T-helper 1 cell treated with Interleukin-12 subunit alpha and Interleukin-12 subunit beta and Interleukin-4 antibody, amounts not matched to agents 30 μg/mL and 1 μg/mL, for 36 hours (primary cell): Measurements from ENCODE around the gene NTF4.
"Not testable (repeated sequence)": the region's sequence is repeated elsewhere in the genome, so short reads cannot be mapped to it uniquely, and the experiment has no call there.

Experiments
- H3K27ac Mint-ChIP-seq: one replicate; pipeline ENCODE4 v1.8.0; 2021; ENCODE audit warnings: mild to moderate bottlenecking, mixed read lengths
- H3K27me3 Mint-ChIP-seq: one replicate; pipeline ENCODE4 v1.8.0; 2021; ENCODE audit warnings: low read depth, mixed read lengths
- H3K36me3 Mint-ChIP-seq: one replicate; pipeline ENCODE4 v1.8.0; 2021; ENCODE audit warnings: low read depth, mixed read lengths
- H3K4me1 Mint-ChIP-seq: one replicate; pipeline ENCODE4 v1.8.0; 2021; ENCODE audit warnings: low read depth, mixed read lengths
- H3K4me3 Mint-ChIP-seq: one replicate; pipeline ENCODE4 v1.8.0; 2021; ENCODE audit warnings: mild to moderate bottlenecking, moderate library complexity, mixed read lengths
- H3K9me3 Mint-ChIP-seq: one replicate; pipeline ENCODE4 v1.8.0; 2021; ENCODE audit warnings: mixed read lengths

Gene NTF4

GRCh38 chr19:49028686-49029085 is 35.9 kb downstream of the NTF4 start:
- H3K27me3 Mint-ChIP-seq, H3K9me3 Mint-ChIP-seq, H3K4me3 Mint-ChIP-seq, H3K36me3 Mint-ChIP-seq, H3K4me1 Mint-ChIP-seq, H3K27ac Mint-ChIP-seq: not testable (repeated sequence)

GRCh38 chr19:49025599-49025998 is 39.0 kb downstream of the NTF4 start:
- H3K4me1 Mint-ChIP-seq, H3K9me3 Mint-ChIP-seq, H3K27ac Mint-ChIP-seq, H3K36me3 Mint-ChIP-seq, H3K27me3 Mint-ChIP-seq, H3K4me3 Mint-ChIP-seq: not testable (repeated sequence)

- H3K4me3 Mint-ChIP-seq, H3K4me1 Mint-ChIP-seq, H3K9me3 Mint-ChIP-seq, H3K36me3 Mint-ChIP-seq, H3K27ac Mint-ChIP-seq: not testable (repeated sequence)
- H3K27me3 Mint-ChIP-seq: peaks cover 13% of the 10 kb centered on the region
Observed at GRCh38 chr19:49025088-49025487, 39.5 kb downstream of the NTF4 start.

GRCh38 chr19:49024233-49024632 is 40.4 kb downstream of the NTF4 start, which contains the start of gene CGB3:
TSS of gene CGB3 (minus strand) at chr19:49024333. CDS start at chr19:49023971, 362 bp downstream.
- H3K4me1 Mint-ChIP-seq, H3K9me3 Mint-ChIP-seq, H3K4me3 Mint-ChIP-seq, H3K36me3 Mint-ChIP-seq, H3K27ac Mint-ChIP-seq: not testable (repeated sequence)
- H3K27me3 Mint-ChIP-seq: peaks cover 20% of the 10 kb centered on the region

GRCh38 chr19:49022116-49022515 is 42.5 kb downstream of the NTF4 start:
- H3K27me3 Mint-ChIP-seq: peaks cover 30% of the 10 kb centered on the region
- no peaks in the 10 kb centered on the region for H3K9me3 Mint-ChIP-seq
- H3K4me3 Mint-ChIP-seq: no peak overlapping the region
- H3K27ac Mint-ChIP-seq: no peak overlapping the region
- H3K36me3 Mint-ChIP-seq: peaks cover 4% of the 10 kb centered on the region
- H3K4me1 Mint-ChIP-seq: peaks cover 14% of the 10 kb centered on the region

GRCh38 chr19:49020931-49021895 is 43.4 kb downstream of the NTF4 start:
- no peak overlapping the region for H3K27ac Mint-ChIP-seq
- peaks cover 14% of the 10 kb centered on the region for H3K4me1 Mint-ChIP-seq
- peaks cover 8% of the 10 kb centered on the region for H3K36me3 Mint-ChIP-seq
- peaks cover 30% of the 10 kb centered on the region for H3K27me3 Mint-ChIP-seq
- no peak overlapping the region for H3K4me3 Mint-ChIP-seq
- H3K9me3 Mint-ChIP-seq: no peaks in the 10 kb centered on the region

GRCh38 chr19:49020342-49020741 is 44.3 kb downstream of the NTF4 start:
- Mint-ChIP-seq H3K27me3 (peaks cover 30% of the 10 kb centered on the region), H3K27ac (no peak overlapping the region), H3K4me1 (peaks cover 14% of the 10 kb centered on the region), H3K4me3 (no peak overlapping the region), H3K9me3 (no peaks in the 10 kb centered on the region), H3K36me3 (peaks cover 13% of the 10 kb centered on the region)

- Mint-ChIP-seq H3K4me3 (peak overlapping the region; percentile 85), H3K27me3 (peaks cover 30% of the 10 kb centered on the region), H3K9me3 (no peaks in the 10 kb centered on the region), H3K27ac (peak overlapping the region; percentile 71), H3K36me3 (peaks cover 13% of the 10 kb centered on the region), H3K4me1 (peaks cover 14% of the 10 kb centered on the region)
Observed at GRCh38 chr19:49019242-49019932, 45.2 kb downstream of the NTF4 start.

GRCh38 chr19:49018388-49019241 is 46.0 kb downstream of the NTF4 start:
- peak overlapping the region; percentile 15 for H3K27ac Mint-ChIP-seq
- not testable (repeated sequence) for H3K9me3 Mint-ChIP-seq
- H3K27me3 Mint-ChIP-seq: peaks cover 30% of the 10 kb centered on the region
- H3K36me3 Mint-ChIP-seq: peaks cover 18% of the 10 kb centered on the region
- peaks cover 14% of the 10 kb centered on the region for H3K4me1 Mint-ChIP-seq
- H3K4me3 Mint-ChIP-seq: peak overlapping the region; percentile 85

GRCh38 chr19:49017666-49018351 is 46.8 kb downstream of the NTF4 start:
- H3K27me3 Mint-ChIP-seq: peaks cover 30% of the 10 kb centered on the region
- H3K27ac Mint-ChIP-seq: no peak overlapping the region
- peaks cover 18% of the 10 kb centered on the region for H3K36me3 Mint-ChIP-seq
- H3K4me3 Mint-ChIP-seq: peak overlapping the region; percentile 85
- peaks cover 14% of the 10 kb centered on the region for H3K4me1 Mint-ChIP-seq
- H3K9me3 Mint-ChIP-seq: no peaks in the 10 kb centered on the region

- no peaks in the 10 kb centered on the region for H3K9me3 Mint-ChIP-seq
- H3K4me3 Mint-ChIP-seq: peak within 1 kb of the TSS; percentile 85
- H3K27ac Mint-ChIP-seq: no peak within 1 kb of the TSS
- peaks cover 18% of the 10 kb centered on the region for H3K36me3 Mint-ChIP-seq
- peaks cover 14% of the 10 kb centered on the region for H3K4me1 Mint-ChIP-seq
- peaks cover 30% of the 10 kb centered on the region for H3K27me3 Mint-ChIP-seq
Observed at GRCh38 chr19:49017041-49017665, 47.5 kb downstream of the NTF4 start, which contains the start of gene LHB. TSS of gene LHB (minus strand) at chr19:49017091. CDS start at chr19:49017081, 10 bp downstream.

- H3K27ac Mint-ChIP-seq: no peak overlapping the region
- peaks cover 18% of the 10 kb centered on the region for H3K36me3 Mint-ChIP-seq
Observed at GRCh38 chr19:49016067-49016839, 48.4 kb downstream of the NTF4 start.

GRCh38 chr19:49014870-49015255 is 49.8 kb downstream of the NTF4 start:
- peaks cover 14% of the 10 kb centered on the region for H3K27me3 Mint-ChIP-seq
- H3K9me3 Mint-ChIP-seq: no peaks in the 10 kb centered on the region

More at GRCh38 chr19:49016067-49016839, 48.4 kb downstream of the NTF4 start:
- Mint-ChIP-seq H3K9me3 (no peaks in the 10 kb centered on the region), H3K4me3 (no peak overlapping the region), H3K4me1 (peaks cover 12% of the 10 kb centered on the region), H3K27me3 (peaks cover 27% of the 10 kb centered on the region)

More at GRCh38 chr19:49014870-49015255, 49.8 kb downstream of the NTF4 start:
- peaks cover 20% of the 10 kb centered on the region for H3K36me3 Mint-ChIP-seq
- H3K27ac Mint-ChIP-seq: no peak overlapping the region
- H3K4me1 Mint-ChIP-seq: peaks cover 8% of the 10 kb centered on the region
- H3K4me3 Mint-ChIP-seq: no peak overlapping the region
